ENCODE results near the gene OBSCN. TPM values are rescaled to one million over a fixed set of nuclear protein-coding genes. Genes with fewer than 3 reads are reported as not detected.

Gene OBSCN
- total and polyA plus RNA-seq, 10 of the 15 experiments (the other 5 are each of a cell fraction or from before 2014, with no cell fraction given): 0.01 to 0.36 (median 0.08) TPM; not detected in 2

DNA sequence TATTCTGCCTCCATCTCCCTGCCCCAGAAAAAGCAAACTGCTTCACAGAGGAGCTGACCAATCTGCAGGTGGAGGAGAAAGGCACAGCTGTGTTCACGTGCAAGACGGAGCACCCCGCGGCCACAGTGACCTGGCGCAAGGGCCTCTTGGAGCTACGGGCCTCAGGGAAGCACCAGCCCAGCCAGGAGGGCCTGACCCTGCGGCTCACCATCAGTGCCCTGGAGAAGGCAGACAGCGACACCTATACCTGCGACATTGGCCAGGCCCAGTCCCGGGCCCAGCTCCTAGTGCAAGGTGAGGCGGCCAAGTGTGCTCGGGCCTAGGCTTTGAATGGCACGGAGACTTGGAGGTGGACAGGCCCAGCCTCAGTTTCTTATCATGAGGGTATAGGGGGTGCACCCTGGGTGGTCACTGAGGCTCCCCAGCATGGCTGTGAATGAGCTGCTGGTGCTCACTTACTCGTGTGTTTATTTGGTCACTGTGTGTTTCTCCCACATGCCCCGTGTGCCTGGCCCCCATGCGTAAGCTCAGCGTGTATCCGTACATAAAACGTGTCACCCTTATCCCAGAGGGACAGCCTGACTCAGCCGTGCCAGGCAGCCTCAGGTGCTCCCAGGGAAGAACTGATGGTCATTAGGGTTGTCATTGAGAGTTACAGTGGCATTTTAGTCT is 75.8 kb downstream of the OBSCN start:
- DNase-seq (ENCODE audit: low read depth, low spot score): no peak
- no peaks in the 10 kb centered on the region for H3K4me1 ChIP-seq (ENCODE audit: control insufficient read depth, insufficient read depth, low read length)
- ChIA-PET RAD21 (ENCODE audit: unreplicated experiment) (no interaction called here), POLR2A (no interaction called here), CTCF (no interaction called here), SMC1A (ENCODE audit: uncharacterized antibody, unreplicated experiment) (no interaction called here)
- no peaks in the 10 kb centered on the region for H3K9me3 ChIP-seq (replicated peaks; ENCODE audit: control insufficient read depth, insufficient read depth, low read length)
- H3K27ac ChIP-seq (ENCODE audit: control insufficient read depth, insufficient read depth): no peak overlapping the region
- no peak overlapping the region for H3K9ac ChIP-seq (ENCODE audit: control insufficient read depth, insufficient read depth, low read length)
- H2AFZ ChIP-seq (ENCODE audit: control insufficient read depth, low read depth, low read length): no peak overlapping the region
- in situ Hi-C loops (cut with MboI): no loop called here
- 54% methylated on average over 20 of the region's 20 CpGs for WGBS (ENCODE audit: insufficient coverage, insufficient replicate concordance, low lambda C conversion rate, missing lambda C conversion rate)
- ATAC-seq: no peak
- no peak for FAIRE-seq
- H3K4me3 ChIP-seq: no peak overlapping the region
- H3K36me3 ChIP-seq (ENCODE audit: control insufficient read depth in 2 of 2, insufficient read depth in 2 of 2, low read length in 1 of 2): no peaks in the 10 kb centered on the region
- TF ChIP-seq, protein P1, sequence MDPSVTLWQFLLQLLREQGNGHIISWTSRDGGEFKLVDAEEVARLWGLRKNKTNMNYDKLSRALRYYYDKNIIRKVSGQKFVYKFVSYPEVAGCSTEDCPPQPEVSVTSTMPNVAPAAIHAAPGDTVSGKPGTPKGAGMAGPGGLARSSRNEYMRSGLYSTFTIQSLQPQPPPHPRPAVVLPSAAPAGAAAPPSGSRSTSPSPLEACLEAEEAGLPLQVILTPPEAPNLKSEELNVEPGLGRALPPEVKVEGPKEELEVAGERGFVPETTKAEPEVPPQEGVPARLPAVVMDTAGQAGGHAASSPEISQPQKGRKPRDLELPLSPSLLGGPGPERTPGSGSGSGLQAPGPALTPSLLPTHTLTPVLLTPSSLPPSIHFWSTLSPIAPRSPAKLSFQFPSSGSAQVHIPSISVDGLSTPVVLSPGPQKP (IDR thresholded peaks at IDR 0.05; ENCODE audit: low read depth, low read length): no peak
- TF ChIP-seq, protein P2, sequence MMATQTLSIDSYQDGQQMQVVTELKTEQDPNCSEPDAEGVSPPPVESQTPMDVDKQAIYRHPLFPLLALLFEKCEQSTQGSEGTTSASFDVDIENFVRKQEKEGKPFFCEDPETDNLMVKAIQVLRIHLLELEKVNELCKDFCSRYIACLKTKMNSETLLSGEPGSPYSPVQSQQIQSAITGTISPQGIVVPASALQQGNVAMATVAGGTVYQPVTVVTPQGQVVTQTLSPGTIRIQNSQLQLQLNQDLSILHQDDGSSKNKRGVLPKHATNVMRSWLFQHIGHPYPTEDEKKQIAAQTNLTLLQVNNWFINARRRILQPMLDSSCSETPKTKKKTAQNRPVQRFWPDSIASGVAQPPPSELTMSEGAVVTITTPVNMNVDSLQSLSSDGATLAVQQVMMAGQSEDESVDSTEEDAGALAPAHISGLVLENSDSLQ (IDR thresholded peaks at IDR 0.05): no peak
- no TSS peak for BruUV-seq (replicated peaks)
- no peaks in the 10 kb centered on the region for H3K27me3 ChIP-seq (replicated peaks in 1 of 2; ENCODE audit: control insufficient read depth in 2 of 2, insufficient read depth in 2 of 2, low read length in 1 of 2)
- H3K4me2 ChIP-seq (ENCODE audit: control insufficient read depth, insufficient read depth): no peak overlapping the region
- H3K79me2 ChIP-seq (ENCODE audit: control insufficient read depth, insufficient read depth, low read length): no peaks in the 10 kb centered on the region
- no peaks in the 10 kb centered on the region for H4K20me1 ChIP-seq (ENCODE audit: control insufficient read depth, insufficient read depth)
- intact Hi-C loops (cut with micrococcal nuclease; ENCODE audit: unreplicated experiment): loop anchor here (10.0 kb wide), 1 partner anchor 69 kb away; no protein-coding TSS in a partner anchor

DNA sequence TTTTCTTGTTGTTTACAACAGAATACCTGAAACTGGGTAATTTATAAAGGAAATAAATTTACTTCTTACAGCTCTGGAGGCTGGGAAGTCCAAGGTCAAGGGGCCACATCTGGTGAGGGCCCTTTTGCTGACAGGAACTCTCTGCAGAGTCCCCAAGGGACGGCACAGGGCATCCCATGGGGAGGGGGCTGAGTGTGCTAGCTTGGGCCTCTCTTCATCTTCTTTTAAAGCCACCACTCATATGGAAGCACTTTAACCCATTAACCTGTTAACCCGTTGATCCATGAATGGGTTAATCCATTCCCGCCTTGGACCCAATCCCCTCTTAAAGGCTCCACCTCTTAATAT is 76.3 kb downstream of the OBSCN start:
- no peaks in the 10 kb centered on the region for H3K36me3 ChIP-seq (ENCODE audit: control insufficient read depth in 2 of 2, insufficient read depth in 2 of 2, low read length in 1 of 2)
- H3K4me1 ChIP-seq (ENCODE audit: control insufficient read depth, insufficient read depth, low read length): no peaks in the 10 kb centered on the region
- ChIA-PET CTCF (no interaction called here), RAD21 (ENCODE audit: unreplicated experiment) (no interaction called here), POLR2A (no interaction called here), SMC1A (ENCODE audit: uncharacterized antibody, unreplicated experiment) (no interaction called here)
- intact Hi-C loops (cut with micrococcal nuclease; ENCODE audit: unreplicated experiment) (loop anchor here (10.0 kb wide), 1 partner anchor 69 kb away; no protein-coding TSS in a partner anchor), in situ Hi-C loops (cut with MboI) (no loop called here)
- ATAC-seq (no peak), FAIRE-seq (no peak), DNase-seq (ENCODE audit: low read depth, low spot score) (no peak)
- no TSS peak for BruUV-seq (replicated peaks)
- H2AFZ ChIP-seq (ENCODE audit: control insufficient read depth, low read depth, low read length): no peak overlapping the region
- H3K27me3 ChIP-seq (replicated peaks in 1 of 2; ENCODE audit: control insufficient read depth in 2 of 2, insufficient read depth in 2 of 2, low read length in 1 of 2): no peaks in the 10 kb centered on the region
- no peak overlapping the region for H3K27ac ChIP-seq (ENCODE audit: control insufficient read depth, insufficient read depth)
- WGBS (ENCODE audit: insufficient coverage, insufficient replicate concordance, low lambda C conversion rate, missing lambda C conversion rate): 2% methylated on average over 3 of the region's 3 CpGs
- H3K79me2 ChIP-seq (ENCODE audit: control insufficient read depth, insufficient read depth, low read length): no peaks in the 10 kb centered on the region
- no peak for TF ChIP-seq BCL11A (IDR thresholded peaks at IDR 0.05; ENCODE audit: low read depth, low read length)
- no peak overlapping the region for H3K9ac ChIP-seq (ENCODE audit: control insufficient read depth, insufficient read depth, low read length)
- no peaks in the 10 kb centered on the region for H4K20me1 ChIP-seq (ENCODE audit: control insufficient read depth, insufficient read depth)
- H3K9me3 ChIP-seq (replicated peaks; ENCODE audit: control insufficient read depth, insufficient read depth, low read length): no peaks in the 10 kb centered on the region
- no peak overlapping the region for H3K4me2 ChIP-seq (ENCODE audit: control insufficient read depth, insufficient read depth)
- H3K4me3 ChIP-seq: no peak overlapping the region
